GM12878 (cell line): Measurements from ENCODE around the gene NUDT3.

Source experiments
- HDAC2 ChIP-seq: fragments of 200-600 bp; sonication (generic); IDR thresholded peaks from 2 replicates; pipeline ENCODE4 v1.6.1; 2017
- HDGF ChIP-seq: fragments of 450-650 bp; IDR thresholded peaks from 2 replicates; pipeline ENCODE4 v1.6.1; 2016; ENCODE audit warnings: antibody characterized with exemption
- IKZF1 ChIP-seq: fragments of 450-650 bp; conservative IDR thresholded peaks from 2 replicates; pipeline ENCODE4 v1.6.1; 2017; ENCODE audit warnings: antibody characterized with exemption, mild to moderate bottlenecking
- JUND ChIP-seq: IDR thresholded peaks from 2 replicates; pipeline ENCODE4 v1.6.1; 2012; ENCODE audit warnings: low read depth, mild to moderate bottlenecking, low read length, improper control_type of control experiment, moderate library complexity
- RAD21 ChIP-seq: IDR thresholded peaks from 2 replicates; pipeline ENCODE4 v1.6.1; 2011; ENCODE audit warnings: mild to moderate bottlenecking, low read depth, low read length, moderate library complexity; ENCODE audit not compliant: insufficient read depth
- RAD51 ChIP-seq: fragments of 450-650 bp; IDR thresholded peaks from 2 replicates; pipeline ENCODE4 v1.6.1; 2016; ENCODE audit warnings: moderate library complexity, mild to moderate bottlenecking, inconsistent platforms
- SMC3 ChIP-seq: IDR thresholded peaks from 2 replicates; pipeline ENCODE4 v1.6.1; 2011; ENCODE audit warnings: low read length, improper control_type of control experiment, borderline replicate concordance
- SP1 ChIP-seq: IDR thresholded peaks from one replicate; pipeline ENCODE4 v1.6.1; 2011; ENCODE audit warnings: low read depth, low read length
- TARDBP ChIP-seq: IDR thresholded peaks from 2 replicates; pipeline ENCODE4 v1.6.1; 2016; ENCODE audit warnings: borderline replicate concordance
- USF2 ChIP-seq: IDR thresholded peaks from 2 replicates; pipeline ENCODE4 v1.6.1; 2011; ENCODE audit warnings: low read depth, low read length, improper control_type of control experiment, borderline replicate concordance
- TF ChIP-seq, protein P1 (sequence below): IDR thresholded peaks from 2 replicates; pipeline ENCODE4 v1.6.1; 2012; ENCODE audit warnings: mild to moderate bottlenecking, low read depth, low read length
- TF ChIP-seq, protein P2 (sequence below), 3 experiments: IDR thresholded peaks in 2 of 3; conservative IDR thresholded peaks in 1 of 3; 2 replicates each; pipeline ENCODE4 v1.5.1; 2011; ENCODE audit warnings: low read depth in 3 of 3, low read length in 3 of 3, mild to moderate bottlenecking in 3 of 3, control low read depth in 2 of 3, moderate library complexity in 2 of 3, inconsistent platforms in 1 of 3, mixed read lengths in 1 of 3; ENCODE audit not compliant: control insufficient read depth in 2 of 3, insufficient read depth in 1 of 3; ENCODE audit errors: extremely low read depth in 1 of 3

DNA sequence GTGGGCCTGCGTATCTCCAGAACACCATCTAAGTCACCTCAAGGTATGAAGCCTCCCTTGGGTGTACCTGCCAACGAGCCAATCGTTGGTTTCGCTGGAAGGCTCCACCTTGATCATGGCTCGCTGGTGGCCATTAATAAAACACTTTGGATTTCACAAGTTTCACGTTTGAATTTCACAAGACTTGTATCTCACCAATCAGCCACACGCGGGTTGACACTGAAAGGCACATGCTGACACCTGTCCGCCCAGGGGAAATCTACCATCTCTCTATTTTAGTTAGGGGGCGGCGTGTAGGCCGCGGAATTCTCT, 156.4 kb downstream of the NUDT3 start:
- TF ChIP-seq, protein P1, sequence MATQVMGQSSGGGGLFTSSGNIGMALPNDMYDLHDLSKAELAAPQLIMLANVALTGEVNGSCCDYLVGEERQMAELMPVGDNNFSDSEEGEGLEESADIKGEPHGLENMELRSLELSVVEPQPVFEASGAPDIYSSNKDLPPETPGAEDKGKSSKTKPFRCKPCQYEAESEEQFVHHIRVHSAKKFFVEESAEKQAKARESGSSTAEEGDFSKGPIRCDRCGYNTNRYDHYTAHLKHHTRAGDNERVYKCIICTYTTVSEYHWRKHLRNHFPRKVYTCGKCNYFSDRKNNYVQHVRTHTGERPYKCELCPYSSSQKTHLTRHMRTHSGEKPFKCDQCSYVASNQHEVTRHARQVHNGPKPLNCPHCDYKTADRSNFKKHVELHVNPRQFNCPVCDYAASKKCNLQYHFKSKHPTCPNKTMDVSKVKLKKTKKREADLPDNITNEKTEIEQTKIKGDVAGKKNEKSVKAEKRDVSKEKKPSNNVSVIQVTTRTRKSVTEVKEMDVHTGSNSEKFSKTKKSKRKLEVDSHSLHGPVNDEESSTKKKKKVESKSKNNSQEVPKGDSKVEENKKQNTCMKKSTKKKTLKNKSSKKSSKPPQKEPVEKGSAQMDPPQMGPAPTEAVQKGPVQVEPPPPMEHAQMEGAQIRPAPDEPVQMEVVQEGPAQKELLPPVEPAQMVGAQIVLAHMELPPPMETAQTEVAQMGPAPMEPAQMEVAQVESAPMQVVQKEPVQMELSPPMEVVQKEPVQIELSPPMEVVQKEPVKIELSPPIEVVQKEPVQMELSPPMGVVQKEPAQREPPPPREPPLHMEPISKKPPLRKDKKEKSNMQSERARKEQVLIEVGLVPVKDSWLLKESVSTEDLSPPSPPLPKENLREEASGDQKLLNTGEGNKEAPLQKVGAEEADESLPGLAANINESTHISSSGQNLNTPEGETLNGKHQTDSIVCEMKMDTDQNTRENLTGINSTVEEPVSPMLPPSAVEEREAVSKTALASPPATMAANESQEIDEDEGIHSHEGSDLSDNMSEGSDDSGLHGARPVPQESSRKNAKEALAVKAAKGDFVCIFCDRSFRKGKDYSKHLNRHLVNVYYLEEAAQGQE = no peak
- TF ChIP-seq SP1 (no peak), HDGF (no peak), JUND (no peak), TARDBP (no peak), RAD51 (no peak), RAD21 (no peak), USF2 (no peak), HDAC2 (no peak), SMC3 (no peak), IKZF1 (no peak)
- TF ChIP-seq, protein P2, sequence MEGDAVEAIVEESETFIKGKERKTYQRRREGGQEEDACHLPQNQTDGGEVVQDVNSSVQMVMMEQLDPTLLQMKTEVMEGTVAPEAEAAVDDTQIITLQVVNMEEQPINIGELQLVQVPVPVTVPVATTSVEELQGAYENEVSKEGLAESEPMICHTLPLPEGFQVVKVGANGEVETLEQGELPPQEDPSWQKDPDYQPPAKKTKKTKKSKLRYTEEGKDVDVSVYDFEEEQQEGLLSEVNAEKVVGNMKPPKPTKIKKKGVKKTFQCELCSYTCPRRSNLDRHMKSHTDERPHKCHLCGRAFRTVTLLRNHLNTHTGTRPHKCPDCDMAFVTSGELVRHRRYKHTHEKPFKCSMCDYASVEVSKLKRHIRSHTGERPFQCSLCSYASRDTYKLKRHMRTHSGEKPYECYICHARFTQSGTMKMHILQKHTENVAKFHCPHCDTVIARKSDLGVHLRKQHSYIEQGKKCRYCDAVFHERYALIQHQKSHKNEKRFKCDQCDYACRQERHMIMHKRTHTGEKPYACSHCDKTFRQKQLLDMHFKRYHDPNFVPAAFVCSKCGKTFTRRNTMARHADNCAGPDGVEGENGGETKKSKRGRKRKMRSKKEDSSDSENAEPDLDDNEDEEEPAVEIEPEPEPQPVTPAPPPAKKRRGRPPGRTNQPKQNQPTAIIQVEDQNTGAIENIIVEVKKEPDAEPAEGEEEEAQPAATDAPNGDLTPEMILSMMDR (IDR thresholded peaks at IDR 0.05 in 2 of 3, conservative IDR thresholded peaks at IDR 0.05 in 1 of 3; ENCODE audit: control insufficient read depth in 2 of 3, extremely low read depth in 1 of 3, insufficient read depth in 1 of 3, low read depth in 3 of 3, low read length in 3 of 3) = no peak
